HuH-7.5 (cell line): Measurements from ENCODE around the gene P2RX2.
A peak's percentile ranks its signal among the peaks of the same experiment; 100 is the strongest.

Source experiments
- DNase-seq: peaks from one replicate; pipeline ENCODE4 v3.0.0; 2011; ENCODE audit warnings: low spot score

P2RX2 gene

DNA sequence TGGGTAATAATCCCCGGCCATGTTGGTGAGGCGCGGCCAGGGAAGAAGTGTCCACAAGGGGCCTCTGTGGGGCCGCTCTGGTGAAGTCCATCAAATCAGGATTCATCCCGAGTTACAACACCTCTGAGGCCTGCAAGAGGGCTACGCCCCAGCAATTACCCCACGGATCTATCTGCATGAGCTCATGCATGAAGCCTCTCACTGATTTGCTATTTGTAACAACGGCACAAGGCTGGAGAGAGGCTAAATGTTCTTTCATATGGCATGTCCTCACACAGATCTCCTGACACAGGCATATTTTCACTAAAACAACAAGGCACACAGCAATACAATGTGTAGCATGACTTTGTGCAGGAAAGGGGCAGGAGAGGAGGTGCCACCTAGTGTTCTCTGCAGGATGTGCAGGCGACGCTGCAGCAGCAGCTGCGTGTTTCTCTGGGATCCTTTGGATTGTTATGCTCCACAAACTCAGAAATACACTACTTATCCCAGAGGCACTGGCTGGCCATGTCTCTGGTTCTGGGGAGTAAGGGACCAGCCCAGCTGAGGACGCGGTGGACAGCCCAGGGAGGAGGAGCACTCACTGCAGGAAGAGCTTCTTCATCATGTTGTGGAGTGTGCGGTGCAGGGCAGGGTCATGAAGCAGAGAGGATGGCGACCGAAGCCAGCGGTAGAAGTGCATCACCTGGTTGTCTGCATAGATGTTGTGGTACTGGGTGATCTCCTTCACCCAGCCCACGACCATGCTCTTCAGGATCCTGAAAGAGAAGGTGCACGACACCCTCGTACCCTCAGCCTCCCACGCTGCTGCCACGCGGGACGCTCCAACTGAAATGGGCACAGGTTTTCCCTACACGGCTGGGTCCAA, 20.2 kb downstream of the P2RX2 start:
- peak; percentile 71 for DNase-seq

DNA sequence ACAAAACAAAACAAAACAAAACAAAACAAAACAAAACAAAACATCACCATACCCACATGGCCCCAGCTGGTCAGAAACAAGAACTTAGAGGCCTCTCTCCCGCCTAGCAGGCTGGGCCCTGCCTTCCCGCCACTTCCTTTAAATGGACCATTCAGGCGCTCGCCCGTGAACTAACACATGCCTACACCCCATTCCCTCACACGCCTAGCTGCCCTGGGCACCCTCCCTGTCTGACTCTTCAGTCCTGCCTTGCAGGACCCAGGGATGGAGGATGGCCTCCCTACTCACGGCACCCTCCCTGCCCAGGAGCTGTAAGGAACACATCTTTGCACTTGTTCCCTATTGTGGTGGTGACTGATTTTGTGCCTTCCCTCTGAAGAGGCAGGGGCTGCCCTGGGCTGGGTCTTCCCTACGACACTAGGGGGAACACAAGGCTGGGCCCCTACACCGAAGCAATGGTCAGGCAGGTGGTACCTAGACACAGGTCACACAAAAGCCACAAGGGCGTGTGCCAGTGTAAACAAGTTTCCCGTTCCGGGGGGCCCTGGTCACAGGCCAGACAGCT, 21.5 kb downstream of the P2RX2 start:
- no peak for DNase-seq

DNA sequence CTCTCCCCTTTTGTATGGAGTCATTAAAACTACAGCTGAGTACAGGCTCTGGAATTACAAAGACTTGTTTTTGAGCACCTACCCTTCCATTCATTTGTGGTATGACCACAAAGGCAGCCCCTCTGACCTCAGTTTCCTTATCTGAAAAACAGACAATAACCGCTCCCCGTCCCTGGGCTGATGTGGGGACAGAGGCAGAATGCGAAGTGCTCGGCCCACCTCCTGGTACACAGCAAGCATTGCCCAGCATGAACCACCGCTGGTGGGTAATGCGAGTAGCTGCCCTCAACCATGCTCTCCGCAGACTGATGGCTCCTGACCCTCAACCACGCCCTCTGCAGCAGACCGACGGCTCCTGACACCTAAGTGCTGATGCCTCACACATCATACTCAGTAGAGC, 22.4 kb downstream of the P2RX2 start:
- no peak for DNase-seq

DNA sequence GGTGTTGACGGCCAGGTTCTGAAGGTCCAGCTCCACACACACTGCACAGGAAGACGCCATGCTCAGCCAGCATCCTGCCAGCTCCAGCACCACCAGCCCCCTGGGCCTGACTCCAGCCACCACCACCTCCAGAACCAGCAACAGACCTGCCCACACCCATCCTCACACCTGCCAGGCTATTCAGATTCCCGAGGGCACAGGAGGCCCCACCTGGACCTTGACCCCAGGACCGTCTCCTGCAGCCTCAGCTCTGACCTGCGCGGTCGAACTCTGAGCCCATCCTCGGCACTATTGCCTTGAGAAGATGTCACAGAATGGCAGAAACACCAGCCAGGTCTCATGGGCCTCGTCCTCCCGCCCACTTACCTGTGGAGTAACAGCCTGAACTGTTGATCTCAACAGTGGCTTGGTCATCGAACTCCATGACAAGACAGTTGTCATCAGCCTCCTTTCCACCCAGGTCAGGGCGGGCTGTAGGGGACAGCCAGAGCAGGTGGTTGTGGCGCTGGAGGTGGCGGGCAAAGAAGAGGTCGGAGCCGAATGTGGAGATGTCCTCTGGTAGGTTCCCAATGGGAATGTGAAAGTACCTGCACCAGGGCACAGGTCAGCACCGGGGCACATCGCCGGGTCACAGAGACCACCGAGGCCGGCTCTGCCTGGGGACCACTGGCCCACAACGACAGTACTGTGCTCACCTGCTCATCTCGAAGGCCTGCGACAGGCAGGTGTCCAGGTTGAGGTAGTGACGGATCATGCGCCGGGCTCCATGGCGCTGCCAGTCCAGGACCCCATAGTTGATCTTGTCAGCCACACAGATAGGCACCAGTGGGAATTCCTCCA, 23.5 kb downstream of the P2RX2 start:
- DNase-seq = no peak

DNA sequence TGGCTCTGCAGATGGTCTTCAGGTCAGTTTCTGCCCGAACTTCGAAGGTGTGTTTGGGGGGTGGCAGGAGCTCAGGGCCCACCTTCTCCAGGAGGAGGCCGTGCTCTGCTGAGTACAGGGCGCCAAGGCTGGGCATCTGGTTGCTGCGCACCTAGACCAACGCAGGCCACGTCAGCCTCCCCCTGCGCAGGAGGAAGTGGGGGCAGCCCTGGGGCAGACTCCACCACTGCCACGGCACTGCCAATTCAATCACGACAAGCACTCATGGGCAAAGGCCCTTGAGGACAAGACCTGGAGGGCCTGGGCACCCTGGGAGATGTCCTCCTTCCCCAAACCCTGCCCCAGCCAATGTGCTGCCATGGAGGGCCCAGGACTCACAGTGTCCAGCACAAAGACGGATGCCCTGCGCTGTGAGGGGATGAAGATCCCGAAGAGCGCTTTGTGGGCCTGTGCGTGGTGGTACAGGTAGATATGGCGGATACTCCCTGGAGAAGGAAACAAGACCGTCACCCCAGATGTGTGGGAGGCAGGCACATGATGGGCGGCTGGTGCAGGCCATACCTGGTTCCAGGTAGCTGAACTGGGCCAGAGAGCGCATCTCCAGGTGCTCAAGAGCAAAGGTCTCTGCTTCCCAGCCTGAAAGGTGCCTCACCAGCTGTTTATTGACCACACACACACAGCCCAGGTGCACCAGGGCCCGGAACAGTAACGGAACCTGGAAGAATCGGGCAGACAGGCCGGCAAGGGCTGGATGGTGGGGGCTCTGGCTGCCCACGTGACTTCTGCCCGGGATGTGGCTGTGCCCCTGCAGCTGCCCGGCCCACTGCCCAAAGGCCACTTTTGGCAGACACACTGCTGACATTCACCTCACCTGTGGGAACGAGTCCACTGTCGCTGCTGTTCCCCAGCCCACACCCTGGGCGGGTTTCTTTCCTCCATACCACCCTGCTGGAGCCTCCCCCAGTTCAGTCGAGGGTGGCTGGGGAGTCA, 24.6 kb downstream of the P2RX2 start:
- no peak for DNase-seq

DNA sequence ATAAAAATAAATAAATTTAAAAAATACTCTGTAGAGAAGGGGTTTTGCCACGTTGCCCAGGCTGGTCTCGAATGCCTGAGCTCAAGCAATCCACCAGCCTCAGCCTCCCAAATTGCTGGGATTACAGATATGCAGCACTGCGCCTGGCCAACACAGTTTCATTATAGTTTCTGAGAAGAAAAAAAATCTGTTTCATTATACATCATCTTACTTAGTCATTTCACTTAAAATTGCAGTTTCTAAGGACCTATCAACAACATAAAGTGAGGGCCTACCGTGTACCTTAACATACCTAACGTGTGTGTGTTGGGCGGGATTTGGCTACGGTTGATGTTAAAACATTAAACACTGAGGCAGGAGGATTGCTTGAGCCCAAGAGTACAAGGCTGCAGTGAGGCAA, 28.3 kb downstream of the P2RX2 start:
- no peak for DNase-seq

DNA sequence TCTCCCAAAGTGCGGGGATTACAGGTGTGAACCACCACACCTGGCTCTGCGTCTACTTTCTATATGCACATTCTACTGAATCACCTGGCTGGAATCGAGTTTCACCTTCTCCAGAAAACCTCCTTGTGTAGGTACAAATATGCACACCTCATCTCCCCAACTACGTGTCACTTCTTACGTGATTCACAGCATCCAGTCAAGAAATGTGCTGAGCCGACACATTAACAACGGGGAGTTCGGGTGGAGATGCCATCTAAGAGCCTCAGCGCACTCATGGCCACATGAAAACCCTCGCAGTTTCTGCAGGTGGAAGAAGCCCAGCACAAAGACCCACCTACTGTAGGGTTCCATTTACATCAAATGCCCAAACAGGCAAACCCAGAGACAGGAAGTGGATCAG, 29.3 kb downstream of the P2RX2 start:
- DNase-seq = no peak

DNA sequence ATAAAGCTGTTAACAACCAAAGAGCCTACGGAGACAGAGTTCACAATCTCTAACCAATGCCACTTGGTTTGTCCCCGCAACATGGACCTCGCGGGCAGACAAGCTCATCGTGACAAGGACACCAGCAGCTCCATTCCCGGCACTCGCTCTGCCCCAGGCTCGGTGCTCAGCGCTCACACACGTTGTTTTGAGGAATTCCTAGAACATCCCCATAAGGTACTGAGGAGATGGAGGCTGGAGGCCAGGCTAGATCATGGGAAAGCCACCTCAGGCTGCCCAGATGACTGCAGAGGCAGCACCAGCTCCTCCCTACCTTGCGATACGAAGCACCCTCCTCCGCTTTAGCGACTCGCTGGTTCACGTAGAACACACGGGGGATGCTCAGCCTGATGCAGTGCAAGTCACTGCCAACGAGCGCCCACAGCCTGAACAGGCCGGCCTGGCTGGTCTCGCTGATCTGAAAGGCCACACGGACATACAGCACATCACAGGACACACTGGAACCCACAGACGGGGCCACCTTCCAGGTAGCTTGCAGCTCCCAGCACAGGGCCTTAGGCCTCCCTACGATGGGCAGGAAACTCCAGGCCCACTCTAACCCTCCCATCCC, 30.1 kb downstream of the P2RX2 start:
- no peak for DNase-seq

DNA sequence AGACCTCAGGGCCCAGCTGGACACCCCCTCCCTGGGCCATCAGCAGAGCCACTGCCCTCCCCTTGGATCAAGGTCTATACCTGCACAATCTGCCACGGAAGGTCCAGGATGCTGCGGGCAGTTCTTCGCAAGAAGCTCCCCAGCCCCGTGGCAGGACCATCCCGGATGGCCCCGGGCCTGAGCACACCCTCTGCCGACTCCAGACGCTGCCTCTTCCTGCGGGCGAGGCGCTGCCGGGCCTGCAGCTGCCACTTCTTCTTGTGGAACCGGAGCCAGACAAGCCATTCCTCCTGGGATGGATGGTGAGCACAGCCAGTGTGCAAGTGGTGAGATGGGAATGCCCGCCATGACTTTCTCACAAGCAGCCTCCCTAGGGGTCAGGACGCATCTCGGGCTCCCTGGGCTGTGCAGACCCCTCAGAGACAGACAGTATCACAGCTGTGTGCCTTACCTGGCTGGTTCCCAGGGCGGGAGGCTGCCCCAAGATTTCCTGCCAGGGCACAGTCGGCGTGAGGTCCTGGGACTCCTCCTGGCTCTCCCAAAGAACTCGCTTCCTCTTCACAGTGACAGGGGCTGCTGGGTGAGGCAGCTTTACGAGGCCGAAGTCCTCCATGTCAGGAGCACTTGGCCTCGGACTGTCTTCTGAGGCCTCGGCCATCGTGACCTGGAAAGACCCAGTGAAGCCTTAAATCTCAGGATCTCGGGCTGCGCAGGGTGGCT, 30.8 kb downstream of the P2RX2 start:
- no peak for DNase-seq

DNA sequence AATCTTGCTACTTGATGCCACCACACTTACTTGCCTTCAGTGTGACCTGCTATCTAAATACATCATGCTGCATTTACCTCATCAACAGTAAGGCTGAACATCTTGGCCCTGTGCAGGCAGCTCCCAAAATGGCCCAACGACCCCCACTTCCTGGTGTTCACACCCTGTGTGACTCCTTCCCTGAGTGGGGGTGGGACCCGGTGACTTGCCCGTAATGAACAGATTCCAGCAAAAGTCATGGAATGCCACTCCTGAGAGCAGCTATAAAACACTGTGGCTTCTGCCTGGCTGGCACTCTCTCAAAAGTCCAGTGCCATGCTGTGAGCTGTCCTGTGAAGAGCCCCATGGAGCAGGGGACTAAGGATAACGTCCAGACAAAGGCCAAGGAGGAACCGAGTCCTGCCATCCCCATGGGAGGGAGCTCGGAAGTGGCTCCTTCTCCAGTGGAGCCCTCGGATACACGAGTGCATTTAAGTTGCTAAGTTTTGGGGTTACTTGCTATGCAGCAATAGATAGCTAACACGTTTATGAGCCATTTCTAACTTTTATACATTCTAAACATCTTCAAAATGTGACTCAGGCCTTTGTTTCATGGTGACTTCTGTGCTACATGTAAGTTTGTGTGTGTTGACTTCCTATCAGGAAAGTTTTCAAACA, 33.0 kb downstream of the P2RX2 start:
- no peak for DNase-seq

DNA sequence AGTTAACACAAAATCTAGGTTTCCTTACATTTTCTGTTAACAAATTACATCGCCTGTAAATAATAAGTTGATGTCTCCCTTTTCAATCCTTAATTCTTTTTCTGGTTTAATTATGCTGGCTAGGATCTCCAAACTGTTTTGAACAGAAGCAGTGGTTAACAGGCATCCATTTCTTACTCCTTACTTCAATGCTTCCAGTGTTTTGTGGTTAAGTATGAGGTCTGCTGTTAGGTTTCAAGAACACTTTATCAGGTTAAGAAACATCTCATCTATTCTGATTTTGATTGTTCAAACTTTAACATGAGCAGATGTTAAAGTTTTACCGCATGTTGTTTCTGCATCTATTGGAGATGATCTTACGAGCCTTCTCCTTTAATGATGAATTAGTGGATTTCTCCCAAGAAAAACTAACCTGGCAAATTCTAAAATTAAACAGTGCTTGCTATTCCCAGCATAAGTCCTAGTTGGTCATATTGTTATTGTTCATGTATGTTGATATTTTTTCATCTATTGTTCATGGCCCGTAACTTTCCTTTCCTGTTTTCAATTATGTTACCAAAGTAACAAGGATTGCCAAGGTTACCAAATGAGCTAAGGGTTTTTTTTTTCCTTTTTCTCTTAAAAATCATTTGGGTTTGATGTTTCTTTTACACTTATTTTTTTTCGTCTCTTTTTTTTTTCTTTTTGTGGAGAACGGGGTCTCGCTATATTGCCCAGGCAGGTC, 35.2 kb downstream of the P2RX2 start:
- no peak for DNase-seq

DNA sequence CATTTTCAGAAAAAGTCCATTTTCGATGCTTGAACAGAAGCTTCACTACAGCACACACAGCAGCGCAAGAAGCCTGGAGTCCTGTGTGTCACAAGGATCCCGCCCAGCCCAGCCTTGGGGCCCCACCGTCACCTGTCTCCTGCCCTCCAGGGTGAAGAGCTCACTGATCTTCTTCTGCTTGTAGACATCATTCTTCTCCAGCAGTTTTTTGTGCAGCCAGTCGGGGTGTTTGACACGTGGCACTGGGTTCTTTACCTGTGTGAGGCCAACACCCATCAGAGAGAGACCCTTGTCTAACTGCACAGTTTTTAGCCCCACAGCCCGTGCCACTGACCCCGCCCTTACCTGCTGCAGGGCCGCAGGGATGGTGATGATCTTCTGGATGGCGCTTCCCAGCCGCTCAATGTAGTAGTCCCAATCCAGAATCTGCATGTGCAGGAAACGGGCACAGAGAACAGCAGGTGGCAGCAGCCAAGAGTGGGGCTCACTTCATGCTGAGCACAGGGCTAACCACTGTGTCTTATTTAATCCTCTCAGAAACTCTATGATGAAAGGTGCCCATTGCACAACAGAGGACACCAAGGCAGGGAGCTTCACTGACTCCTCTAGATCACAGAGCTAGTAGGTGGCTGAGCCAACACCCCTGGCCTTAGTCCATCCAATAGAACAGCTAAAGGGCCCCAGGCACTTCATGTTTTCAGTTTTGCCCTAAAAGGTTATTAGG, 38.6 kb downstream of the P2RX2 start:
- DNase-seq = no peak

DNA sequence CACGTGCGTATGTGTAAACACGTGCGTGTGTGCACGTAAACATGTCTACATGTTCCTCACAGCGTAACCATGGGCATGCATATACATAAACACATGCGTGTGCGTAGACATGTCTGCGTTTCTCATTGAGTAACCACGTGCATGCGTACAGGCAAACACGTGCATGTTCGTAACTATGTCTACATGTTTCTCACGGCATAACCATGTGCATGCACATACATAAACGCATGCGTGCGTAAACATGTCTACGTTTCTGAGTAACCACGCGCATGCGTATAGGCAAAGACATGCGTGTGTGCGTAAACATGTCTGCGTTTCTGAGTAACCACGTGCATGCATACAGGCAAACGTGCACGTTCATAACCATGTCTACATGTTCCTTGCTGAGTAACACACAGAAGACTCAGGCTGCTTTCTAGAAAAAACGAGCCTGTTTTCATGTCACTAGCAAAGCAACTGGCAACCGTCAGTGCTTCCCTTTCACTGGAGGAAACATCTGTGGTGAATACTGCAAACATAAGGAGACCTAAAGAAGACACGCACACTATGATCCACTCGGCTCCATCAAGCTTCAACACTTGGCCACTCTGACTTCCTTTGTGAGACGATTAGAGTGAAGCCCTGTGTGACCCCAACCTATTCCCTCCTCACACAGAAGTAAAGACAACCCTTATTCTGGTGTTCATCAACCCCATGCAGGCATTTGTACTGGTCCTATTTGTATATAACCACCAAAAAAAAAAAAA, 39.7 kb downstream of the P2RX2 start:
- no peak for DNase-seq

DNA sequence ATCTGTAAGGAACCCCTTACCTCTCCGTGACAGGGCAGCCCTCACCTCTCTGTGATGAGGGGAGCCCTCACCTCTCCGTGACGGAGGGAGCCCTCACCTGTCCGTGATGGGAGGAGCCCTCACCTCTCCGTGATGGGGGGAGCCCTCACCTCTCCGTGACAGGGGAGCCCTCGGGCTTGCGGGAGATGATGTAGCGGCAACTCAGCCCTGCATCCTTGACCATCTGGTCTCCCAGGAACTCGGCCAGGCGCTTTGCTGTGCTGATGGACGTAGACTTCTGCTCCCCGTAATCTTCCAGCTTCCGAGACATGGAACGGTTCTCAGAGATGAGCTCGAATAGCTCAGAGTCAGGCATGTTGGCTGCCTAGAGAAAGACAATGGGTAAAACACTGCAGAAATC, 40.6 kb downstream of the P2RX2 start:
- DNase-seq = no peak

DNA sequence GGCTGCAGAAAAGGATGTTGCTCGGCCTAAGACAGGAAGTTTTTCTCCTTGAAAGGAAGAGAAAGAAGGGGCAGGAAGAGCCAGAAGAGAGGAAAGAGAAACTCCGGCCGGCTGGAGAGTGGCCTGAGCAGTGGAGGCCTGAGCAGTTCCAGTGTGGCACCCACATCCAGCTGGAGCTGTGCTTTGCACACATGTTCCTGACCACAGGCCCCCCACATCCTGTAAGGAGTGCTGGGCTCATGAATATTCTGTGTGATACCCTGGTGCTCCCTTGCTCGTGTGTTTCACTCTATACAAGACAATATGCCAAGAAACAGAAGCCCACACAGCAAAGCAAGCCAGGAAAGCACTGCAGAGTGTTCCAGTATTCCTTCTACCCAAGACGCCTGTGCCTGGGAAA, 41.5 kb downstream of the P2RX2 start:
- no peak for DNase-seq

DNA sequence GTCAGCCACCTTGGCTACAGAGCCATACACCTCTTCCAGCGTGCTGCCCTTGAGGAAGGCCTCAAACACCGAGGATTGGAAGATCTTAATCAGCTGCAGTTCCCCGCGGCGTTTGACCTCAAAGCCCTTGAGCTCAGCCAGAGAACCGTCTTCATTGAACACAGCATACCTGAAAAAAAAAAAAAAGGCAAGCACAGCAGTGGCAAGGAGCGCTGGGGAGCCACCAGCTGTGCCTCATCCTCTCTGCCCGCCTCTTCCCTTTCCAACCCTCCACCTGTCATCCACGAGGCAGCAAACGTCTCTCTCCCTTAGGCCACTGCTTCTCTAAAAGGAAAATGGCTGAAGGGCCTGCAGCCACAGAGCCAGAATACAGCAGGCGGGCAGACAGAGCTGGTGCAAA, 42.4 kb downstream of the P2RX2 start:
- no peak for DNase-seq

DNA sequence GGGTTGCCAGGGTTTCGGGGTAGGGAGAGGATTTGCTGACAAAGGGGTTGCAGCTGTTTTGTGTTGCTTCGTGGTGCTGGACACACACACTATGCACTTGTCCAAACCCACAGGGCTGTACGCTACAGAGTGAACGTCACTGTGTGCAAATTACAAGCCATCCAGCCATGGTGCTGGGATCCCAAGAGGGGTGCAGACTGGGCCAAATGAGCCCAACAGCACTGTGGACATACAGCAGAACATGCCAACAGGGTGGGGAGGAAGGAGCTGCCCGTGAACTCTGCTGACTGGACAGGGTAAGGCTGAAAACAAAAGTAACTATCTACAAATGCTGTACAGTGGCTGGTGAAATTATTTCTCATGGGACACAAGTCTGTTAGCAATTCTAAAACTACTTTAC, 43.4 kb downstream of the P2RX2 start:
- DNase-seq = no peak
